ENCODE data around the gene RGS10. TPM values are rescaled to one million over a fixed set of nuclear protein-coding genes. Genes with fewer than 3 reads are reported as not detected.

The RGS10 gene
- total RNA-seq, 1 experiment from 2014 or later: 10.6 TPM

GRCh38 chr10:119550827-119551226 is 8.3 kb upstream of the RGS10 start:
- H3K23me2 ChIP-seq (ENCODE audit: insufficient read length, low read depth, low read length, poor library complexity, severe bottlenecking): no peaks in the 10 kb centered on the region

More at GRCh38 chr10:119550827-119551226, 8.3 kb upstream of the RGS10 start:
- Histone ChIP-seq H2AFZ (ENCODE audit: low read length) (no peak overlapping the region), H2BK12ac (ENCODE audit: insufficient read length, low read depth, low read length) (no peak overlapping the region), H3K18ac (ENCODE audit: insufficient read length, low read depth, low read length) (no peak overlapping the region), H3K27ac (ENCODE audit: insufficient read length, low read depth, low read length) (no peak overlapping the region), H2BK120ac (ENCODE audit: low read depth, low read length, poor library complexity, severe bottlenecking) (no peak overlapping the region), H3K4ac (ENCODE audit: low read depth, low read length) (no peak overlapping the region), H3K79me2 (ENCODE audit: insufficient read depth, low read length) (no peaks in the 10 kb centered on the region), H4K5ac (ENCODE audit: insufficient read length, low read depth, low read length) (no peak overlapping the region), H2BK15ac (ENCODE audit: low read depth, low read length) (no peak overlapping the region), H3K4me1 (ENCODE audit: insufficient read depth, low read length) (no peaks in the 10 kb centered on the region), H3K23ac (ENCODE audit: insufficient read length, low read depth, low read length) (no peak overlapping the region), H3K79me1 (ENCODE audit: insufficient read depth, low read depth, low read length, poor library complexity, severe bottlenecking) (no peaks in the 10 kb centered on the region), H2AK5ac (ENCODE audit: insufficient read length, low read length) (no peak overlapping the region), H3T11ph (ENCODE audit: low read length) (no peak overlapping the region), H3K14ac (ENCODE audit: insufficient read depth, low read length) (no peak overlapping the region), H4K8ac (replicated peaks; ENCODE audit: insufficient read length, low read depth, low read length) (no peak overlapping the region), H2BK5ac (ENCODE audit: insufficient read length, low read length) (no peak overlapping the region), H4K20me1 (ENCODE audit: control insufficient read depth, insufficient read depth, insufficient read length) (no peaks in the 10 kb centered on the region), H3K9me3 (ENCODE audit: control insufficient read depth, low read depth, low read length) (no peaks in the 10 kb centered on the region), H3K9ac (ENCODE audit: extremely low read depth, insufficient read length, low read length) (no peak overlapping the region), H4K91ac (ENCODE audit: insufficient read length, low read depth, low read length) (no peak overlapping the region), H3K56ac (ENCODE audit: insufficient read length, low read depth, low read length) (no peak overlapping the region), H2BK20ac (ENCODE audit: low read depth, low read length, poor library complexity, severe bottlenecking) (no peak overlapping the region), H3K4me2 (ENCODE audit: insufficient read depth, insufficient read length, low read length) (no peak overlapping the region), H3K27me3 (ENCODE audit: insufficient read depth, low read length) (no peaks in the 10 kb centered on the region)
- no peak for DNase-seq
- peaks cover 4 to 17% of the 10 kb centered on the region in 2 experiments; a peak in 3 of 4 replicates for H3K4me1 Mint-ChIP-seq
- no peaks in the 10 kb centered on the region for H3K36me3 Mint-ChIP-seq (ENCODE audit: insufficient read depth in 1 of 3, low read depth in 3 of 3)
- H3K9me3 Mint-ChIP-seq: no peaks in the 10 kb centered on the region
- H3K4me3 Mint-ChIP-seq: no peak overlapping the region
- WGBS (ENCODE audit: extremely low coverage, insufficient read length, low lambda C conversion rate): no CpG with 5 or more reads among the region's 4 CpGs
- no peak overlapping the region for H3K27ac Mint-ChIP-seq
- peaks cover 19% of the 10 kb centered on the region for H3K27me3 Mint-ChIP-seq (ENCODE audit: low read depth)
- TF ChIP-seq CTCF (conservative IDR thresholded peaks at IDR 0.05): no peak
